ENCODE measurements around the gene SDHAF3.

DNA sequence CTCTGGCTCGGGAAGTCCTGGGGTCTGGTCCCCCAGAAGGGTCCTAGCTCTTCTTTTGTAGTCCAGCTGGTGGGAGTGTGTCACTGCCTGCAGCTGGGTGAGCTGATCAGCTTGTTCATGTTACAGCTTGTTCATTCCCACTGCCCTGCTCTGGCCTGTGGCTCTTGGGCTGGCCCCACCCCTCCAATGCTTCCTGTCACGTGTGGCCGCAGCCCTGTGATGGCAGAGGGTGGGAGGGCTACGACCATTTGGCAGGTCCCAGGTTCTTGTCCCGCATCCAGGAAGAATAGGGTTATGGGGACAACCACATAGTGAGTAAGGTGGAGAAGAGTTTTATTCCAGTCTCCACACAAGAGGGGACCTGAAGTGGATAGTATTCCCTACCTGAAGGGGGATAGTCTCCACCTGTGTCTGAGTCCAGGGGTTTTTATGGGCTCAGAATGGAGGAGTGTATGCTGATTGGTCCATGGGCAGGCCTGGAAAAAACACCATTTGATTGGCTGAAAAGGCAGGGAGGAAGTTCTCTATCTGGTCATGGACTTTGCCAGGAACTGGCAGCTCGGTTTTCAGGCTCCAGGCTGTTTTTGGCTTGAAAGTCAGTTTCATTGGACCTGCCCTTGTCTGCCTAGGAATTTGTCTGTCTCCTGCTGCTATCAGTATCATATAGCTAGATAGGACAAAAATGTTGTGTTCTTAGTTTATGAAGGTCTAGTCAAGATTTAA, 13.1 kb downstream of the SDHAF3 start:
- TF ChIP-seq, protein P1, sequence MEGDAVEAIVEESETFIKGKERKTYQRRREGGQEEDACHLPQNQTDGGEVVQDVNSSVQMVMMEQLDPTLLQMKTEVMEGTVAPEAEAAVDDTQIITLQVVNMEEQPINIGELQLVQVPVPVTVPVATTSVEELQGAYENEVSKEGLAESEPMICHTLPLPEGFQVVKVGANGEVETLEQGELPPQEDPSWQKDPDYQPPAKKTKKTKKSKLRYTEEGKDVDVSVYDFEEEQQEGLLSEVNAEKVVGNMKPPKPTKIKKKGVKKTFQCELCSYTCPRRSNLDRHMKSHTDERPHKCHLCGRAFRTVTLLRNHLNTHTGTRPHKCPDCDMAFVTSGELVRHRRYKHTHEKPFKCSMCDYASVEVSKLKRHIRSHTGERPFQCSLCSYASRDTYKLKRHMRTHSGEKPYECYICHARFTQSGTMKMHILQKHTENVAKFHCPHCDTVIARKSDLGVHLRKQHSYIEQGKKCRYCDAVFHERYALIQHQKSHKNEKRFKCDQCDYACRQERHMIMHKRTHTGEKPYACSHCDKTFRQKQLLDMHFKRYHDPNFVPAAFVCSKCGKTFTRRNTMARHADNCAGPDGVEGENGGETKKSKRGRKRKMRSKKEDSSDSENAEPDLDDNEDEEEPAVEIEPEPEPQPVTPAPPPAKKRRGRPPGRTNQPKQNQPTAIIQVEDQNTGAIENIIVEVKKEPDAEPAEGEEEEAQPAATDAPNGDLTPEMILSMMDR (IDR thresholded peaks at IDR 0.05): no peak
- TF ChIP-seq POLR2A (IDR thresholded peaks at IDR 0.05): no peak

All from thyroid gland (tissue), 4 donors.